ENCODE results near the gene JUN. TPM values are rescaled to one million over a fixed set of nuclear protein-coding genes. Genes with fewer than 3 reads are reported as not detected.
"Not testable (repeated sequence)": the region's sequence is repeated elsewhere in the genome, so short reads cannot be mapped to it uniquely, and the experiment has no call there.

JUN gene
- polyA plus RNA-seq, 1 donor (not counting 4 experiments of a cell fraction or from before 2014, with no cell fraction given) = 70.1 TPM

GRCh38 chr1:58803858-58804257, 20.0 kb upstream of the JUN start:
- Histone ChIP-seq H3K9me3 (ENCODE audit: control insufficient read depth, low read depth, low read length) (no peaks in the 10 kb centered on the region), H3K4me2 (ENCODE audit: control insufficient read depth, extremely low read depth, insufficient read depth, low read depth, low read length) (no peak overlapping the region), H3K27me3 (ENCODE audit: control insufficient read depth, extremely low read depth, insufficient read depth, low read length) (no peaks in the 10 kb centered on the region), H3K4me3 (ENCODE audit: control insufficient read depth in 2 of 3, extremely low read depth in 1 of 3, insufficient read depth in 2 of 3, low read depth in 1 of 3, low read length in 3 of 3) (no peak overlapping the region), H3K4me1 (ENCODE audit: control insufficient read depth, extremely low read depth, insufficient read depth, low read length) (no peaks in the 10 kb centered on the region), H3K9me1 (ENCODE audit: control insufficient read depth, extremely low read depth, insufficient read depth, low read length) (no peaks in the 10 kb centered on the region), H3K79me2 (ENCODE audit: control insufficient read depth, insufficient read depth, low read length) (no peaks in the 10 kb centered on the region), H3K27ac (ENCODE audit: control insufficient read depth, insufficient read depth, low read length) (no peak overlapping the region), H3K9ac (ENCODE audit: control insufficient read depth, extremely low read depth, insufficient read depth, low read length) (no peak overlapping the region), H2AFZ (ENCODE audit: control insufficient read depth, low read length) (no peak overlapping the region), H4K20me1 (ENCODE audit: control insufficient read depth, extremely low read depth, insufficient read depth, low read length) (no peaks in the 10 kb centered on the region), H3K36me3 (ENCODE audit: control insufficient read depth in 2 of 2, extremely low read depth in 1 of 2, insufficient read depth in 2 of 2, low read length in 2 of 2) (no peaks in the 10 kb centered on the region)
- DNase-seq (ENCODE audit: low read depth, low spot score) (no peak), FAIRE-seq (no peak)
- TF ChIP-seq EZH2 (IDR thresholded peaks at IDR 0.05; ENCODE audit: low read length) (no peak), CTCF (optimal IDR thresholded peaks at IDR 0.05 in 1 of 3, IDR thresholded peaks at IDR 0.05 in 1 of 3, conservative IDR thresholded peaks at IDR 0.05 in 1 of 3; ENCODE audit: extremely low read depth in 1 of 3, insufficient read depth in 2 of 3, low read length in 3 of 3) (no peak)
- dilution Hi-C loops (cut with MboI; ENCODE audit: extremely low pct_ligation_motif_present, low sequenced_read_pairs) = no loop called here

GRCh38 chr1:58802640-58803399, 19.0 kb upstream of the JUN start:
- Histone ChIP-seq H4K20me1 (ENCODE audit: control insufficient read depth, extremely low read depth, insufficient read depth, low read length) (no peaks in the 10 kb centered on the region), H3K79me2 (ENCODE audit: control insufficient read depth, insufficient read depth, low read length) (no peaks in the 10 kb centered on the region), H3K27me3 (ENCODE audit: control insufficient read depth, extremely low read depth, insufficient read depth, low read length) (no peaks in the 10 kb centered on the region), H3K36me3 (ENCODE audit: control insufficient read depth in 2 of 2, extremely low read depth in 1 of 2, insufficient read depth in 2 of 2, low read length in 2 of 2) (no peaks in the 10 kb centered on the region), H3K4me1 (ENCODE audit: control insufficient read depth, extremely low read depth, insufficient read depth, low read length) (no peaks in the 10 kb centered on the region), H3K9me3 (ENCODE audit: control insufficient read depth, low read depth, low read length) (no peaks in the 10 kb centered on the region), H3K27ac (ENCODE audit: control insufficient read depth, insufficient read depth, low read length) (no peak overlapping the region), H3K9ac (ENCODE audit: control insufficient read depth, extremely low read depth, insufficient read depth, low read length) (no peak overlapping the region), H2AFZ (ENCODE audit: control insufficient read depth, low read length) (no peak overlapping the region), H3K4me2 (ENCODE audit: control insufficient read depth, extremely low read depth, insufficient read depth, low read depth, low read length) (no peak overlapping the region), H3K9me1 (ENCODE audit: control insufficient read depth, extremely low read depth, insufficient read depth, low read length) (no peaks in the 10 kb centered on the region), H3K4me3 (ENCODE audit: control insufficient read depth in 2 of 3, extremely low read depth in 1 of 3, insufficient read depth in 2 of 3, low read depth in 1 of 3, low read length in 3 of 3) (no peak overlapping the region)
- FAIRE-seq (no peak), DNase-seq (ENCODE audit: low read depth, low spot score) (no peak)
- TF ChIP-seq CTCF (optimal IDR thresholded peaks at IDR 0.05 in 1 of 3, IDR thresholded peaks at IDR 0.05 in 1 of 3, conservative IDR thresholded peaks at IDR 0.05 in 1 of 3; ENCODE audit: extremely low read depth in 1 of 3, insufficient read depth in 2 of 3, low read length in 3 of 3) = no peak
- TF ChIP-seq EZH2 (IDR thresholded peaks at IDR 0.05; ENCODE audit: low read length) = no peak
- dilution Hi-C loops (cut with MboI; ENCODE audit: extremely low pct_ligation_motif_present, low sequenced_read_pairs) = no loop called here

- H3K4me2 ChIP-seq (ENCODE audit: control insufficient read depth, extremely low read depth, insufficient read depth, low read depth, low read length); dilution Hi-C loops (cut with MboI; ENCODE audit: extremely low pct_ligation_motif_present, low sequenced_read_pairs); H2AFZ ChIP-seq (ENCODE audit: control insufficient read depth, low read length); DNase-seq (ENCODE audit: low read depth, low spot score); H3K4me3 ChIP-seq (ENCODE audit: control insufficient read depth in 2 of 3, extremely low read depth in 1 of 3, insufficient read depth in 2 of 3, low read depth in 1 of 3, low read length in 3 of 3); H3K36me3 ChIP-seq (ENCODE audit: control insufficient read depth in 2 of 2, extremely low read depth in 1 of 2, insufficient read depth in 2 of 2, low read length in 2 of 2); H3K9me3 ChIP-seq (ENCODE audit: control insufficient read depth, low read depth, low read length); H3K9me1 ChIP-seq (ENCODE audit: control insufficient read depth, extremely low read depth, insufficient read depth, low read length); H3K4me1 ChIP-seq (ENCODE audit: control insufficient read depth, extremely low read depth, insufficient read depth, low read length); H3K79me2 ChIP-seq (ENCODE audit: control insufficient read depth, insufficient read depth, low read length); H4K20me1 ChIP-seq (ENCODE audit: control insufficient read depth, extremely low read depth, insufficient read depth, low read length); FAIRE-seq; H3K27ac ChIP-seq (ENCODE audit: control insufficient read depth, insufficient read depth, low read length); H3K9ac ChIP-seq (ENCODE audit: control insufficient read depth, extremely low read depth, insufficient read depth, low read length); H3K27me3 ChIP-seq (ENCODE audit: control insufficient read depth, extremely low read depth, insufficient read depth, low read length): not testable (repeated sequence)
Measured at GRCh38 chr1:58801286-58801685, 17.4 kb upstream of the JUN start.
